ENCODE measurements around the gene BET1L.
"Not testable (repeated sequence)": the region's sequence is repeated elsewhere in the genome, so short reads cannot be mapped to it uniquely, and the experiment has no call there.

BET1L gene

DNA sequence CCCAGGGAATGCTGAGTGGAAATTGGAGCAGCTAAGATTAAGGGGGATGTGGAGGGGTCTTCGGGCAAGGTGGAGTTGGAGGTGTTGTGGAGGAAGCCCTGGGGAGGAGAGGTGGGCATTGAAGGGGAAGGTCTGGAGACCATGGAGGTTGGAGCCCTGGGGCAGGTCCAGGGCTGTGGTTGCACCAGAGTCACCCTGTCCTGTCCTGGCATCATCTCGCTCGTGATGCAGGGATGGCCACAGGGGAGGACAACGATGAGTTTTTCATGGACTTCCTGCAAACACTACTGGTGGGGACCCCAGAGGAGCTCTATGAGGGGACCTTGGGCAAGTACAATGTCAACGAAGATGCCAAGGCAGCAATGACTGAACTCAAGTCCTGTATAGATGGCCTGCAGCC is 13.7 kb downstream of the BET1L start:
- not testable (repeated sequence) for DNase-seq

DNA sequence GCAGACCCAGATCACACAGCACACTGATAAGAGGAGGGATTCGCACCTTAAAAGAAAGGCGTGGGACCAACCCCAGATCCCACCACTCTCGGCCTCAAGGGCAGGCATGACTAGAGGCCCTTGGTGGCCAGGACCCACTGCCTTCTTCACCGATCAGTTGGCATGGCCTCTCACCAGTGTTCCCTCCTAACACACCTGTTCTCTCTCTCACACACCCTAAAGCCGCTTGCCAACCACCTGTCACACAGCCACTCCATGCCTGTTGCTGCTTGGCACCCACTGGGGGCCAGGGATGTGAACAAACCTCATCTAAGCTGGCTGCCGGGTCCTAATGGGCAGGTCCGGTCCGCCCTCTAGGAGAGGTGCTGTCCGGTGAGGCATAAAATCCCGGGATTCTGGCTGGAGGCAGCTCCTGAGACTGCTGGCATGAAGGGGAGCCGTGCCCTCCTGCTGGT is 14.5 kb downstream of the BET1L start, which contains the start of gene SCGB1C1:
Gene SCGB1C1 (plus strand): TSS at position 405 of the 455 bp plus-strand sequence. CDS start 22 bp downstream, at position 427.
- not testable (repeated sequence) for DNase-seq

GRCh38 chr11:191490-192478 is 15.4 kb downstream of the BET1L start:
- not testable (repeated sequence) for DNase-seq

GRCh38 chr11:190546-190945 is 16.7 kb downstream of the BET1L start:
- DNase-seq, result not testable (repeated sequence)

DNA sequence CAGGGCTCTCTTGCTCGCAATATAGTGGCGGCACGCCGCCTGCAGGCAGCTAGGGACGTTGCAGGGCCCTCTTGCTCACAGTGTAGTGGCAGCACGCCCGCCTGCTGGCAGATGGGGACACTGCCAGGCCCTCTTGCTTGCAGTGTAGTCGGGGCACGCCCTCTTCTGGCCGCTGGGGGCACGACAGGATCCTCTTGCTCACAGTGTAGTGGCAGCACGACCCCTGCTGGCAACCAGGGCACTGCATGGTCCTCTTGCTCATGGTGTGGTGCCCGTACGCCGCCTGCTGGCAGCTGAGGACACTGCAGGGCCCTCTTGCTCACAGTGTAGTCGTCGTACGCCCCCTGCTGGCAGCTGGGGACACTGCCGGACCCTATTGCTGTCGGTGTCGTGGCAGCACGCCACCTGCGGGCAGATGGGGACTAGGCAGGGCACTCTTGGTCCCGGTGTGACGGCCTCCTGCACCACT is 17.3 kb downstream of the BET1L start:
- not testable (repeated sequence) for DNase-seq

DNA sequence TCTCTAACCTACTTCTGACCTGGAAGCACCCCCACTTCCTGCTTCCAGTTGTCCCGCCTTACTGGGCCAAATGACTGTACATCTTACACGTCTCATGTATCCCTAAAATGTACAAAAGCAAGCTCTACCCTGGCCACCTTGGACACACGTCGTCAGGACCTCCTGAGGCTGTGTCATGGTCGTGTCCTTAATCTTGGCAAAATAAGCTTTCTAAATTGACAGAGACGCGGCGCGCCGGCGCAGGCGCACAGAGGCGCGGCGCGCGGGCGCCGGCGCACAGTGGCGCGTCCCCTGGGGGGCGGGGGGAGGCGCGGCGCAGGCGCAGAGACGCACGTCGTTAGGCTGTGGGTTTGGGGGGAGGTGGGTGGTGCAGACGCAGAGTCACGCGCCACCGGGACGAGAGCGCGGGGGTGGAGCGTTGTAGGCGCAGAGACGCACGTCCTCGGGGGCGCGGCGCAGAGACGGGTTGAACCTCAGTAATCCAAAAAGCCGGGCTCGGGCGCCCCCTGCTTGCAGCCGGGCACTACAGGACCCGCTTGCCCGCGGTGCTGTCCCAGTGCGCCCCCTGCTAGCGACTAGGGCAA is 17.9 kb downstream of the BET1L start:
- DNase-seq, result not testable (repeated sequence)

GRCh38 chr11:180242-180641 is 27.0 kb downstream of the BET1L start:
- not testable (repeated sequence) for DNase-seq
